Liver (tissue), 9 donors: Measurements from ENCODE around the gene JAZF1. TPM values are rescaled to one million over a fixed set of nuclear protein-coding genes. Genes with fewer than 3 reads are reported as not detected.

Experiments
- DNase-seq: peaks from one replicate; pipeline ENCODE4 v3.0.0-alpha.2; 2017; ENCODE audit warnings: low spot score
- H3K27ac ChIP-seq, 2 donors: one replicate each; pipeline ENCODE4 v1.7.0; 2013; ENCODE audit warnings: inconsistent platforms in 2 of 2, low read length in 2 of 2, control low read depth in 1 of 2, low read depth in 1 of 2, mild to moderate bottlenecking in 1 of 2
- H3K27me3 ChIP-seq, 4 donors: one replicate each; pipeline versions ENCODE4 v1.6.1 to v1.7.0; 2013; ENCODE audit warnings: low read length in 3 of 4, inconsistent platforms in 1 of 4, mild to moderate bottlenecking in 1 of 4, moderate library complexity in 1 of 4; ENCODE audit not compliant: control insufficient read depth in 4 of 4, insufficient read depth in 4 of 4
- H3K36me3 ChIP-seq, 4 donors: one replicate each; pipeline versions ENCODE4 v1.6.1 to v1.7.0; 2013; ENCODE audit warnings: low read length in 3 of 4, mild to moderate bottlenecking in 3 of 4, low read depth in 1 of 4, moderate library complexity in 1 of 4; ENCODE audit not compliant: control insufficient read depth in 4 of 4, insufficient read depth in 3 of 4
- H3K4me1 ChIP-seq, 4 donors: one replicate each; pipeline versions ENCODE4 v1.6.1 to v1.7.0; 2013; ENCODE audit warnings: low read length in 3 of 4, mild to moderate bottlenecking in 3 of 4, moderate library complexity in 1 of 4; ENCODE audit not compliant: control insufficient read depth in 4 of 4, insufficient read depth in 4 of 4
- H3K4me3 ChIP-seq, 3 donors: one replicate each; pipeline versions ENCODE4 v1.6.1 to v1.7.0; 2013; ENCODE audit warnings: low read length in 3 of 3, control low read depth in 1 of 3, low read depth in 1 of 3, mild to moderate bottlenecking in 1 of 3
- H3K9ac ChIP-seq, 2 donors: one replicate each; pipeline ENCODE4 v1.7.0; 2013; ENCODE audit warnings: low read length in 2 of 2, mild to moderate bottlenecking in 2 of 2, moderate library complexity in 2 of 2, control low read depth in 1 of 2, low read depth in 1 of 2
- H3K9me3 ChIP-seq, 4 donors: one replicate each; pipeline versions ENCODE4 v1.6.1 to v1.7.0; 2013; ENCODE audit warnings: low read length in 3 of 4; ENCODE audit not compliant: control insufficient read depth in 4 of 4
- FOXA1 ChIP-seq: IDR thresholded peaks from 2 replicates; pipeline ENCODE4 v1.6.1; 2016; ENCODE audit warnings: antibody characterized with exemption
- FOXA2 ChIP-seq: IDR thresholded peaks from 2 replicates; pipeline ENCODE4 v1.6.1; 2016; ENCODE audit warnings: antibody characterized with exemption
- GABPA ChIP-seq, 2 donors: IDR thresholded peaks in 1 of 2; conservative IDR thresholded peaks in 1 of 2; 2 replicates each; pipeline ENCODE4 v1.6.1; 2016; ENCODE audit warnings: antibody characterized with exemption in 2 of 2, mild to moderate bottlenecking in 1 of 2, moderate library complexity in 1 of 2
- HNF4A ChIP-seq, 2 donors: conservative IDR thresholded peaks; 2 replicates each; pipeline ENCODE4 v1.6.1; 2016; ENCODE audit warnings: antibody characterized with exemption in 2 of 2, mild to moderate bottlenecking in 2 of 2
- JUND ChIP-seq, 2 donors: IDR thresholded peaks; 2 replicates each; pipeline ENCODE4 v1.6.1; 2016; ENCODE audit warnings: antibody characterized with exemption in 2 of 2
- NR2F2 ChIP-seq: IDR thresholded peaks from 2 replicates; pipeline ENCODE4 v1.6.1; 2016; ENCODE audit warnings: antibody characterized with exemption
- RAD21 ChIP-seq, 2 donors: IDR thresholded peaks; 2 replicates each; pipeline ENCODE4 v1.6.1; 2016; ENCODE audit warnings: antibody characterized with exemption in 2 of 2, mild to moderate bottlenecking in 2 of 2
- RXRA ChIP-seq, 2 donors: IDR thresholded peaks; 2 replicates each; pipeline ENCODE4 v1.6.1; 2017 to 2018; ENCODE audit warnings: antibody characterized with exemption in 2 of 2, mild to moderate bottlenecking in 1 of 2
- SP1 ChIP-seq: IDR thresholded peaks from 2 replicates; pipeline ENCODE4 v1.6.1; 2018; ENCODE audit warnings: antibody characterized with exemption, mild to moderate bottlenecking
- WGBS: extraction: QIAGEN DNeasy Blood & Tissue Kit; methylation state at CpG from one replicate; pipeline ENCODE4 v1.1.7; 2013; 5-methylcytosine and 5-hydroxymethylcytosine counted together
- polyA plus RNA-seq, 2 donors: library from polyadenylated mRNA; stranded (reverse) in 1 of 2; unstranded in 1 of 2; fragments of 200-250 nt in 1 of 2; fragments of >200 nt in 1 of 2; fragmentation: Nextera tagmentation in 1 of 2; extraction: Ambion mirVana in 1 of 2; gene quantifications; one replicate each; pipeline versions ENCODE4 v1.2.1 to v1.2.3, GENCODE V29; 2013 to 2015
- total RNA-seq, 2 donors: library from RNA; depleted of rRNA; stranded (reverse); fragments of >200 nt; gene quantifications; one replicate each; pipeline ENCODE4 v1.2.3, GENCODE V29; 2014
- TF ChIP-seq, protein P1 (sequence below): IDR thresholded peaks from 2 replicates; pipeline ENCODE4 v1.6.1; 2016; ENCODE audit warnings: antibody characterized with exemption, mild to moderate bottlenecking
- TF ChIP-seq, protein P2 (sequence below): fragments of 150-350 bp; IDR thresholded peaks from 2 replicates; pipeline ENCODE4 v1.5.1; 2017; ENCODE audit warnings: improper control_type of control experiment, low read depth, low read length; ENCODE audit not compliant: missing input control
- TF ChIP-seq, protein P3 (sequence below): IDR thresholded peaks from 2 replicates; pipeline ENCODE4 v1.6.1; 2016; ENCODE audit warnings: antibody characterized with exemption
- TF ChIP-seq, protein P4 (sequence below): IDR thresholded peaks from 2 replicates; pipeline ENCODE4 v1.6.1; 2016; ENCODE audit warnings: antibody characterized with exemption
- donor health status: healthy.
- donor health status: healthy.
- donor health status: healthy.
- donor health status: healthy.
- donor health status: healthy.

JAZF1 gene
- total and polyA plus RNA-seq, 4 donors = 2.7 to 17.8 (median 4.0) TPM

DNA sequence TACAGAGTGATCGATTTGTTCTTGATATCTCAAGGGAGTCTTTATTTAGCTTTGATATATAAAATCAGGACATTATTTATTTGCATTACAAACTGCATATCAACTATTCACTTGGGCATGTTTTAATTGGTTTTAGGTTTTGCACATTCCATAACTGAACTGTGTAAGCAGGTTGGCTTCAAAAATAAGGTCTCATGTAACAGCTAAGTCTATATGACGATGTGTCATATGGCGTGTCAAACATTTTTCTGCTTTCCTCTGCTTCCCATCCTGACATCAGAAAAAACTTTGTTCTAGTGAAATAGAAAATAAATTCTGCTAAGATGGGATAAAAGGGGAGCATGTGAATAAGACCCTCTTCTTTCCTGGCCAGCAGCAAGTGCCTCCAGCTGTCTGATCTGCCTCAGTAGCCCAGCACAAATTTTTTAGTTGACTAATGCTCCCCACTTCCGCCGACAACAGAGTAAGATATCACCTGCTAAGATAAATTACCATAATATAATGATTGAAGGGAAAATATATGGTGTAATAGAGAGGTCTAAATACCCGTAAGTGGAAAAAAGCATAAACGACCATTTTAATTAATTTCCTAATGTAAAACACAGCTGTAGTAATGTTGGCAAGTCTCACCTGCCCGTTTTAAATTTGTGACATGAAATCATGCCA lies 260.2 kb downstream of the JAZF1 start (continued):
- TF ChIP-seq, protein P1, sequence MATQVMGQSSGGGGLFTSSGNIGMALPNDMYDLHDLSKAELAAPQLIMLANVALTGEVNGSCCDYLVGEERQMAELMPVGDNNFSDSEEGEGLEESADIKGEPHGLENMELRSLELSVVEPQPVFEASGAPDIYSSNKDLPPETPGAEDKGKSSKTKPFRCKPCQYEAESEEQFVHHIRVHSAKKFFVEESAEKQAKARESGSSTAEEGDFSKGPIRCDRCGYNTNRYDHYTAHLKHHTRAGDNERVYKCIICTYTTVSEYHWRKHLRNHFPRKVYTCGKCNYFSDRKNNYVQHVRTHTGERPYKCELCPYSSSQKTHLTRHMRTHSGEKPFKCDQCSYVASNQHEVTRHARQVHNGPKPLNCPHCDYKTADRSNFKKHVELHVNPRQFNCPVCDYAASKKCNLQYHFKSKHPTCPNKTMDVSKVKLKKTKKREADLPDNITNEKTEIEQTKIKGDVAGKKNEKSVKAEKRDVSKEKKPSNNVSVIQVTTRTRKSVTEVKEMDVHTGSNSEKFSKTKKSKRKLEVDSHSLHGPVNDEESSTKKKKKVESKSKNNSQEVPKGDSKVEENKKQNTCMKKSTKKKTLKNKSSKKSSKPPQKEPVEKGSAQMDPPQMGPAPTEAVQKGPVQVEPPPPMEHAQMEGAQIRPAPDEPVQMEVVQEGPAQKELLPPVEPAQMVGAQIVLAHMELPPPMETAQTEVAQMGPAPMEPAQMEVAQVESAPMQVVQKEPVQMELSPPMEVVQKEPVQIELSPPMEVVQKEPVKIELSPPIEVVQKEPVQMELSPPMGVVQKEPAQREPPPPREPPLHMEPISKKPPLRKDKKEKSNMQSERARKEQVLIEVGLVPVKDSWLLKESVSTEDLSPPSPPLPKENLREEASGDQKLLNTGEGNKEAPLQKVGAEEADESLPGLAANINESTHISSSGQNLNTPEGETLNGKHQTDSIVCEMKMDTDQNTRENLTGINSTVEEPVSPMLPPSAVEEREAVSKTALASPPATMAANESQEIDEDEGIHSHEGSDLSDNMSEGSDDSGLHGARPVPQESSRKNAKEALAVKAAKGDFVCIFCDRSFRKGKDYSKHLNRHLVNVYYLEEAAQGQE = no peak
- TF ChIP-seq NR2F2 = no peak
- no peak for TF ChIP-seq RXRA (IDR thresholded peaks at IDR 0.05)
- TF ChIP-seq RAD21 (IDR thresholded peaks at IDR 0.05) = no peak

DNA sequence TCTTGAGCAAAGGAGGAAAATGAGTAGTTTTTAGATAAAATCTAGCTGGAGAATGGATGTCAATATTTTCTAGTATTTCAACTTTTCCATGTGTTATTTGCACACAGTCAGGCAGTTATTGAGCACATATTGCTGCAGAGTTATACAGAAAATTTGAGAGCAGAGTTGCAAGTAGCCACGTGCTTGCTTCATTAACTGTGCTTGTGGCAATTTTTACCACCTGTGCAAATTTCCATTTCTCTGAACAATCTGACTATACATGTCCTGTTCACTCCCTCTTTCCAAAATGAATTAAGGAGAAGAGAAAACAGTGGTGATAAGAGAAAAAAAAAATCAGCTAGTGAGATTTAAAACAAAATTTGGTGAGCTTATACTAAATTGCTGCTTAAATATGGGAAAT lies 262.1 kb downstream of the JAZF1 start:
- WGBS = 97% methylated on average over 1 of the region's 1 CpG
- Histone ChIP-seq H3K36me3 (no peaks in the 10 kb centered on the region), H3K4me1 (peaks cover 0 to 2% (median 1%) of the 10 kb centered on the region in 4 donors), H3K4me3 (no peak overlapping the region), H3K27me3 (no peaks in the 10 kb centered on the region), H3K9ac (no peak overlapping the region), H3K27ac (no peak overlapping the region), H3K9me3 (no peaks in the 10 kb centered on the region)
- DNase-seq = no peak
- TF ChIP-seq, protein P1 = no peak
- TF ChIP-seq SP1 = no peak
- TF ChIP-seq FOXA1 = no peak
- no peak for TF ChIP-seq RXRA (IDR thresholded peaks at IDR 0.05)
- no peak for TF ChIP-seq NR2F2
- TF ChIP-seq, protein P2, sequence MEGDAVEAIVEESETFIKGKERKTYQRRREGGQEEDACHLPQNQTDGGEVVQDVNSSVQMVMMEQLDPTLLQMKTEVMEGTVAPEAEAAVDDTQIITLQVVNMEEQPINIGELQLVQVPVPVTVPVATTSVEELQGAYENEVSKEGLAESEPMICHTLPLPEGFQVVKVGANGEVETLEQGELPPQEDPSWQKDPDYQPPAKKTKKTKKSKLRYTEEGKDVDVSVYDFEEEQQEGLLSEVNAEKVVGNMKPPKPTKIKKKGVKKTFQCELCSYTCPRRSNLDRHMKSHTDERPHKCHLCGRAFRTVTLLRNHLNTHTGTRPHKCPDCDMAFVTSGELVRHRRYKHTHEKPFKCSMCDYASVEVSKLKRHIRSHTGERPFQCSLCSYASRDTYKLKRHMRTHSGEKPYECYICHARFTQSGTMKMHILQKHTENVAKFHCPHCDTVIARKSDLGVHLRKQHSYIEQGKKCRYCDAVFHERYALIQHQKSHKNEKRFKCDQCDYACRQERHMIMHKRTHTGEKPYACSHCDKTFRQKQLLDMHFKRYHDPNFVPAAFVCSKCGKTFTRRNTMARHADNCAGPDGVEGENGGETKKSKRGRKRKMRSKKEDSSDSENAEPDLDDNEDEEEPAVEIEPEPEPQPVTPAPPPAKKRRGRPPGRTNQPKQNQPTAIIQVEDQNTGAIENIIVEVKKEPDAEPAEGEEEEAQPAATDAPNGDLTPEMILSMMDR = no peak

DNA sequence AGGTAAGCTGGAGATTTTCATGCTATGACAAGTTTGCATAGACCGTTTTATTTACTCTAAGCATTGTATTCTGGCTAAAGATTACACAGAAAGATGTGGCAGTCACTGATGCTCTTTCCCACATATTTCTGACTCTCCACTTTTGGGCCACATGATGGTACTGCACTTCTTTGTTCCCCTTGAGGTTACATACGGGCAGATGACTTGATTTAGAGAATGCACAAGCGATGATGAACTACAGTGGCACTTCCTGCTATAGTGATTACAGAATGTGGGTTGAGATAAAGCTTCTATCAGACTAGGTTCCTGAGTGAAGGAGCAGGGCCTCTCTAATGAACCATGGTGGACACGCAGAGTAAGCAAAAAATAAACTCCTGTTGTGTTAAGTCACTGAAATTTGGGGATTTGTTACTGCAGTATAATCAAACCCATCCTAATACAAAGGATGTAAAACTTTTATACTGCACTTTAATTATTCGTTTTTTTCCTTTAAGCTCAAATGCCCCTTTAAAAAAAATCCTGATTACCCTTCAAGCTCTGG lies 262.8 kb downstream of the JAZF1 start:
- H3K9ac ChIP-seq = no peak overlapping the region
- peaks cover 0 to 2% (median 1%) of the 10 kb centered on the region in 4 donors for H3K4me1 ChIP-seq
- no peak overlapping the region for H3K27ac ChIP-seq
- H3K9me3 ChIP-seq = no peaks in the 10 kb centered on the region
- no peak for DNase-seq
- WGBS = 81% methylated on average over 5 of the region's 5 CpGs
- H3K27me3 ChIP-seq = no peaks in the 10 kb centered on the region
- no peak overlapping the region for H3K4me3 ChIP-seq
- H3K36me3 ChIP-seq = no peaks in the 10 kb centered on the region
- TF ChIP-seq, protein P3, sequence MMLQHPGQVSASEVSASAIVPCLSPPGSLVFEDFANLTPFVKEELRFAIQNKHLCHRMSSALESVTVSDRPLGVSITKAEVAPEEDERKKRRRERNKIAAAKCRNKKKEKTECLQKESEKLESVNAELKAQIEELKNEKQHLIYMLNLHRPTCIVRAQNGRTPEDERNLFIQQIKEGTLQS = no peak
- TF ChIP-seq HNF4A (conservative IDR thresholded peaks at IDR 0.05) (no peak), FOXA1 (no peak), JUND (IDR thresholded peaks at IDR 0.05) (no peak), GABPA (IDR thresholded peaks at IDR 0.05 in 1 of 2, conservative IDR thresholded peaks at IDR 0.05 in 1 of 2) (no peak), SP1 (no peak), FOXA2 (no peak)
- TF ChIP-seq, protein P1 = no peak
- TF ChIP-seq, protein P4, sequence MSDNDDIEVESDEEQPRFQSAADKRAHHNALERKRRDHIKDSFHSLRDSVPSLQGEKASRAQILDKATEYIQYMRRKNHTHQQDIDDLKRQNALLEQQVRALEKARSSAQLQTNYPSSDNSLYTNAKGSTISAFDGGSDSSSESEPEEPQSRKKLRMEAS = no peak
